Osteoblast (primary cell): Measurements from ENCODE around the gene TMEM164. TPM values are rescaled to one million over a fixed set of nuclear protein-coding genes. Genes with fewer than 3 reads are reported as not detected.

ENCODE experiments used
- DNase-seq: peaks from one replicate; pipeline ENCODE4 v3.0.0; 2011; ENCODE audit warnings: low spot score, mixed read lengths; ENCODE audit not compliant: insufficient read length; ENCODE audit errors: missing footprints
- H2AFZ ChIP-seq: 2 replicates; pipeline ENCODE4 v1.6.0; 2011; ENCODE audit warnings: mild to moderate bottlenecking, low read length
- H3K27ac ChIP-seq: 2 replicates; pipeline ENCODE4 v1.5.1; 2011; ENCODE audit warnings: mild to moderate bottlenecking, low read depth, low read length, moderate library complexity
- H3K27me3 ChIP-seq: 2 replicates; pipeline ENCODE4 v1.6.0; 2012; ENCODE audit warnings: mild to moderate bottlenecking, control low read depth, inconsistent platforms, low read length, moderate library complexity; ENCODE audit not compliant: insufficient read depth
- H3K36me3 ChIP-seq: 2 replicates; pipeline ENCODE4 v1.5.1; 2011; ENCODE audit warnings: mild to moderate bottlenecking, low read length, control low read depth, moderate library complexity; ENCODE audit not compliant: insufficient read depth
- H3K4me1 ChIP-seq: 2 replicates; pipeline ENCODE4 v1.5.1; 2011; ENCODE audit warnings: mild to moderate bottlenecking, low read length, control low read depth, moderate library complexity; ENCODE audit not compliant: insufficient read depth
- H3K4me2 ChIP-seq: 2 replicates; pipeline ENCODE4 v1.6.0; 2011; ENCODE audit warnings: mild to moderate bottlenecking, low read length; ENCODE audit not compliant: insufficient read depth
- H3K4me3 ChIP-seq: fragments of 200-600 bp; sonication (generic); 3 replicates; pipeline ENCODE4 v1.5.1; 2012; ENCODE audit warnings: mild to moderate bottlenecking, low read length, inconsistent platforms; ENCODE audit not compliant: insufficient read depth
- H3K79me2 ChIP-seq: 2 replicates; pipeline ENCODE4 v1.6.0; 2012; ENCODE audit warnings: mild to moderate bottlenecking, low read length, control low read depth, inconsistent platforms; ENCODE audit not compliant: insufficient read depth
- H3K9me3 ChIP-seq: 2 replicates; pipeline ENCODE4 v1.5.1; 2011; ENCODE audit warnings: low read depth, low read length, control low read depth
- H4K20me1 ChIP-seq: 2 replicates; pipeline ENCODE4 v1.6.0; 2012; ENCODE audit warnings: mild to moderate bottlenecking, low read length, control low read depth; ENCODE audit not compliant: insufficient read depth
- CTCF ChIP-seq: IDR thresholded peaks from 2 replicates; pipeline ENCODE4 v1.5.1; 2011; ENCODE audit warnings: mild to moderate bottlenecking, low read depth, low read length, moderate library complexity; ENCODE audit errors: extremely low read depth
- total RNA-seq: library from RNA; depleted of rRNA; stranded (reverse); fragments of >200 nt; gene quantifications from 2 replicates; pipeline ENCODE4 v1.2.3, GENCODE V29; 2012

The TMEM164 gene
- total RNA-seq, 1 donor: 7.6 TPM

- Histone ChIP-seq H3K27me3 (peaks cover 40% of the 10 kb centered on the region), H3K4me1 (no peaks in the 10 kb centered on the region), H3K36me3 (no peaks in the 10 kb centered on the region), H3K4me3 (no peak overlapping the region), H3K79me2 (no peaks in the 10 kb centered on the region), H3K27ac (no peak overlapping the region), H3K9me3 (no peaks in the 10 kb centered on the region), H4K20me1 (no peaks in the 10 kb centered on the region), H3K4me2 (no peak overlapping the region), H2AFZ (no peak overlapping the region)
- no peak for TF ChIP-seq CTCF
- DNase-seq: no peak
These were observed 10.7 kb upstream of the TMEM164 start for GRCh38 chrX:109992203-109992602.

DNA sequence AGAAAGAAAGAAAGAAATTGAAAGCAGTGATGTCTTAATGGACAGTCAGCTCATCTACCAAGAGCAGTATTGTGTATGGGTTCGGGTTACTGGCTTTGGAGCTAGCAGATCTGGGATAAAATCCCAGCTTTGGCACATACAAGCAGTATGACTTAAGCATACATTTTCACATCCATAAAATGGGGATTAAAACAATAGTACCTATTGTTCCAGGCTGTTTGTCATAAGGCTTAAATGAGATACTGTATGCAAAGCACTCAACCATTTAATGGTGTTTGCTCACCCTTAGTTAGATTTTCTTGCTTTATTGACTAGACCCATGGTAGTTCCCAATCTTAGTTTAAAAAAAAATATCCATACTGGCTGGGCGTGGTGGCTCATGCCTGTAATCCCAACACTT, 7.8 kb upstream of the TMEM164 start:
- Histone ChIP-seq H3K79me2 (no peaks in the 10 kb centered on the region), H3K27me3 (peaks cover 34% of the 10 kb centered on the region), H3K9me3 (no peaks in the 10 kb centered on the region), H3K36me3 (no peaks in the 10 kb centered on the region), H3K4me2 (no peak overlapping the region), H3K4me1 (no peaks in the 10 kb centered on the region), H2AFZ (no peak overlapping the region), H4K20me1 (no peaks in the 10 kb centered on the region), H3K4me3 (no peak overlapping the region), H3K27ac (no peak overlapping the region)
- DNase-seq: no peak
- no peak for TF ChIP-seq CTCF

DNA sequence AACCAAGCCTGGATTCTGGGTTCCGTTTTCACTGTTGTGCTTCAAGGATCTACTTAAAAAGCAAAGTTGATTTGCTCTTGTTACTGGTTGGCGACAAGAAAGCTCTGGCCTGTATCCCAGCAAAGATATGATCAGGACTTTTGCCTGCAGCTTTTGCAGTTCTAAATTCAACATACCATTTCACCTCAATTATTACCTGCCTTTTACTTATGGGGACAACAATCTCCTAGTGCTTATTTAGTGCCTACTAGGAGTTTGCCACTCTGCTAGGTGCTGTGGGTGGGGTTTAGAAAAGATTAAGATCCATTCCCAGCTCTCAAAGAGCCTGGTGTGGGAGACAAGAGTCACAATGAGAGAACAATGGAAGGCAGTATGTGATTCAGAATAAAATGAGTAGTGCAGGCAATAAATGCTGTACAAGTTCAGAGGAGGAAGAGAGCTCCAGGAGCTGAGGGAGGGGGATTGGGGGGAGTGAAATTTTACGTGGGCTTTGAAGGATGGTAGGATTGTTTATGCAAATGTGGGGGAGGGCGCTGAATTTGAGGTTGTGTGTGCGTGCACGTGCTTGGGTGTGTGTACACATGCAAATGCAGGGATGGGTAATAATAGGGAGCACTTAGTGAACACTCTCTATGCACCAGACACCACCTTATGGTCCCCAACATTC, 5.0 kb upstream of the TMEM164 start:
- Histone ChIP-seq H4K20me1 (no peaks in the 10 kb centered on the region), H3K4me1 (peaks cover 3% of the 10 kb centered on the region), H3K4me3 (no peak overlapping the region), H3K36me3 (no peaks in the 10 kb centered on the region), H3K4me2 (no peak overlapping the region), H3K79me2 (no peaks in the 10 kb centered on the region), H3K27me3 (peaks cover 21% of the 10 kb centered on the region), H3K27ac (no peak overlapping the region), H3K9me3 (no peaks in the 10 kb centered on the region), H2AFZ (no peak overlapping the region)
- DNase-seq: no peak
- TF ChIP-seq CTCF: no peak

GRCh38 chrX:110000000-110000399, 2.9 kb upstream of the TMEM164 start:
- no peak for TF ChIP-seq CTCF
- Histone ChIP-seq H3K9me3 (no peaks in the 10 kb centered on the region), H3K4me3 (no peak overlapping the region), H2AFZ (no peak overlapping the region), H3K4me1 (peaks cover 8% of the 10 kb centered on the region), H3K27ac (no peak overlapping the region), H3K79me2 (peaks cover 2% of the 10 kb centered on the region), H4K20me1 (no peaks in the 10 kb centered on the region), H3K27me3 (peaks cover 18% of the 10 kb centered on the region), H3K4me2 (no peak overlapping the region), H3K36me3 (no peaks in the 10 kb centered on the region)
- DNase-seq: no peak
